Central memory CD4-positive, alpha-beta T cell (primary cell): ENCODE results near the gene HSPH1.

Source experiments
- DNase-seq: peaks from one replicate; pipeline ENCODE4 v3.0.0; 2022
- total RNA-seq, 3 experiments: gene quantifications; one replicate each; lab custom pipeline; 2026; lab: John Stamatoyannopoulos, UW

HSPH1 gene
- 111 to 739 (median 270) reads per million in 3 experiments for total RNA-seq

DNA sequence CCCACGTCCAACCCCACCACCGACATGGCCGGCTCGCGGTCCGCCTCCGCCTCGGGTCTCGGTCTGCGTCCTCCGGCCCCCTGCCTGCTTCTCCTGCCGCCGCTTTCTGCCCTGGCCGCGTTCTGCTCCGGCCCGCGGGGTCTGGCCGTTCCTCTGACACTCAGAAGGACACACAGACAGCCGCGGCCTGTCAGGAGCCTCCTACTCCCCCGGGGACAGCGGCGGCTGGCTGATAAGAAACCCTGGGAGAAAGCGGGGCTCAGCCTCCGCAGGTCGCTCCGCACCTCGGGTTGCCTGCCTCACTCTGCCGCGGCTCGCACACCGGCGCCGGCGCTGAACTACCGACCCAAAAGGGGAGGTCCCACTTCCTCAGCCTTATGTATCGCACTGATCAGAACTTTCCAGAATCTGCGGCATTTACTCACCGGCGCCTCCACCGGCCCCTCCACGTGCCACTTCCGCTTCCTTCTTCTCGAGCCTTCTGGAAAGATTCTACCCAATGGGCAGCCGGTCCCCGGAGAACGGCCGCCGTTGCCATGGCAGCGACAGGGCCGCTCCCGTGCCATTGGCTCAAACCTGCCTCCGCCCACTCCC lies at the start of gene HSPH1:
HSPH1 (minus strand) TSS at position 348 of the 594 bp plus-strand sequence; CDS start at position 26, 322 bp downstream.
- peak; percentile 99 for DNase-seq

DNA sequence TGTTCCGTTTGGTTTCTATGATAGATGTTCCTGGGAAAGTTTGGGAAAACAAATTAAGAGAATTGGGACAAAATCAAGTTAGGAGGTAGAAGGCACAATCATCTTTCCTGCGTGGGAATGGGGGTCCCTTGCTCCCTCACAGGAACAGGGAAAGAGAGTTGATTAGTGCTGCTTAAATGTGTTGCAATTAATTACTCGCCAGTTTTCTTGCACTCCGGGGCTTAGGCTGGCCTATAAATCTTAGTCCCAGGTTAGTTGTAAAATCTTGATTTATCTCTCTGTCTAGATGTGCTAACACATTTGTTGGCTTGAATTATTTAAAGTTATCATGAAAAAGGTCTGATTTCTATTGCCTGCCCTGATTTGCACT lies 48.1 kb upstream of the HSPH1 start:
- DNase-seq = no peak

DNA sequence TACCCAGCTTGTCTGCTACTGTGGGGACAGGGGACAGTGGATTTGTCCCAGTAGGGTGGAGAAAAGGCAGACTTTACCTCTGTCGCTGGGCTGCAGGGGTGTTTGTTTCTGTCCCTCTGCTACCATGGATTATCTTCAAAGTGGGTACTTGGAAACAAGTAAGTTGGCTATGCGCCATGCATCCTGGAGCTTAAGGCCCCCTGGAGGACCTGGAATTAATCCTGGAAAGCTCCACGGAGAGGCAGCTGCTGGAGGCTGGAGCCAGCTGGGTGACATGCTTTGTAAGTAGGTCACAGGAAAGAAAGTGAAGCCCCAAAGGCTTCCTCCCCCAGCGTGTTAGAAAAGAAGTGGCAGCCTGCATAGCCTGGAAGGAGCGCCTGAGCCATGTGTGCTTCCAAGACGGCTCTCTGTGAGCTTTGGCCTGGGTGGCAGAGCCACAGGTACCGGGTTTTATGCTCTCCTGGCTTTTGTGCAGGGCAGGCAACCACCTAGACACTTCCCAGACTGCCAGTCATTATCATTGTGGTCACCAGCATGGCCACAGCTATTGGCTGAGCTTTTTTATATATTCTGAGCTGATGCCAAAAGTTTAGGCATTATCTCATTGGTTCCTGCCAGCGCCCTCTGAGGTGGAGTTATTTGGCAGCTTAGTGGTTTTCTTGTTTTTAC lies 47.6 kb upstream of the HSPH1 start:
- DNase-seq = peak; percentile 25

DNA sequence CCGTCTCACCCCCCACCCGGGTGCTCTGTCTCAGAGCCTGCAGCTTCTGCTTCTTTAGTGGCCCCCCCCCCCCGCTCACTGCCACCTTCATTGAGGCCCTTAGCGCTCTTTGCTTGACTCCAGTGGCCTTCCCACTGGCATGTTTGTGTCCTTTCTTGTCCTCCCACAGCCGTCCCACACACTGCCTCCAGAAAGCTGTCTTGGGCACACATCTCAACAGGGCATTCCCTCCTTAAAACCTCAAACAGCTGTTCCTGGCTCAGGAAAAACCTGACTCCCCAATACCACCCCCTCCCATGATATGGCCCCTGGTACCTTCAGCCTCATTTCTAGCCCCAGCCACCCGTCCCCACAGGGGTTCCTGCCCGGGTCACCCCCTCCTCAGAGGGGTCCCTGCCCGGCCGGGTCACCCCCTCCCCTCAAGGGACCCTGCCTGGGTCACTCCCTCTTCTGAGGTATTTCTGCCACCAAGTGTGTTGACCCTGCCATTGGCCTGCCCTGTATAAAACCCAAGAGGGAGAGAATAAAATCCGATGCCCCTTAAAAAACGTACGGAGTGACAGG lies 46.9 kb upstream of the HSPH1 start:
- no peak for DNase-seq

DNA sequence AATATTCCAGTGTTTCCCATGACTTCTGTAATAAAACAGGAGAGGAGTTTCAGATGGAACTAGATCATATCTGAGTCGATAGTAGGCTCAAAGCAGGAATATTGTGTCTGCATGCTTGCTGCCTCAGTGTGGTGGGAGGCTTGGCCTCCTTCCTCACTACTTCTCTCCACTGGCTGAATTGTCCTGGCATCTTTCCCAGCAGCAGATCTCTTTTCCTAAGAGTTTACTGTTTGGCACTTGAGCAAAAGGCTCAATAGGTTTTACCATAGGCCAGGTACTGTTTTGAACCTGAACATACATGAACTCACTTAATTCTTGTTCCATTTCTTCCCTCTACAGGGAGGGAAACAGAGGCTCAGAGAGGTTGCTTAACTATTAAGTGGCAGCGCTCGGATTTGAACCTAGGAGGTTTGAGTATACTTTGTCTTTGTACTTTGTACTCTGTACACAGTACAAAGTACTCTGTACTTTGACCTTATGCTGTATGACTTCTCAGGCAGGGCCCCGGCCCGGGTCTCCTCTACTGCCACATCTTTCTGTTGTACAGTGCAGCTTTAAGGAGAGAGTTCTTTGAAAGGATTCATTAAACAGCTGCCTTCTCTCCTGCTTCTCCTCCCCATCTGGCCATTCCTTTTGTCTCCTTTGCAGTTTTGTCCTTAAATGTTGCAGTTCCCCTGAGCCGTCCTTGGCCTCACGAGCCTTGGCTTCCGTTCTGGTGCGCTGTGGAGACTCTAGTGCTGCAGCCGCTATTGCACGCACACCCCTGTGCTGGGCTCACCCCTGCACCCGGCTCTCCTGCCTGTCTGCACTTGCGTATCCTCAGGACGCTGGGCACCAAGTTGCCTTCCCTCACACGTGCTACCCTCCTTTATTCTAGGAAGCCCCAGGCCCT lies 46.2 kb upstream of the HSPH1 start:
- no peak for DNase-seq

DNA sequence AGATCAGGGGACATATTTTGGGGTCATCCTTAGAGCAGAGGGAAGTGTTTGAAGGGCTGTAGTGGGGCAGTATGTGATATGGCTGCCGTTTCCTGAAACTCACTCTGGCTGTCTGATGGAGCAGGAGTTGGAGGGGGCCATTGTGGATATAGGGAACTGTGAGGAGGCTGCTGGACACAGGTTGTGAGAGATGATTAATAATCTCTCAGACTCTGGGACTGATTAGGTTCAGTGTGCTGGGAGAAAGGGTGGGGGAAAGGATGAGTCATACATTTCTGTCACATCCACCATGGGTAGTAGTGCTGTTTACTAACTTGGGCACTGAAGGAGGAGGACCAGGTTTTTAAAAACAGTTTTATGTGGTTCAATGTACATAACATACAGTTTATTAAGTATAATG lies 42.9 kb upstream of the HSPH1 start:
- DNase-seq = no peak

DNA sequence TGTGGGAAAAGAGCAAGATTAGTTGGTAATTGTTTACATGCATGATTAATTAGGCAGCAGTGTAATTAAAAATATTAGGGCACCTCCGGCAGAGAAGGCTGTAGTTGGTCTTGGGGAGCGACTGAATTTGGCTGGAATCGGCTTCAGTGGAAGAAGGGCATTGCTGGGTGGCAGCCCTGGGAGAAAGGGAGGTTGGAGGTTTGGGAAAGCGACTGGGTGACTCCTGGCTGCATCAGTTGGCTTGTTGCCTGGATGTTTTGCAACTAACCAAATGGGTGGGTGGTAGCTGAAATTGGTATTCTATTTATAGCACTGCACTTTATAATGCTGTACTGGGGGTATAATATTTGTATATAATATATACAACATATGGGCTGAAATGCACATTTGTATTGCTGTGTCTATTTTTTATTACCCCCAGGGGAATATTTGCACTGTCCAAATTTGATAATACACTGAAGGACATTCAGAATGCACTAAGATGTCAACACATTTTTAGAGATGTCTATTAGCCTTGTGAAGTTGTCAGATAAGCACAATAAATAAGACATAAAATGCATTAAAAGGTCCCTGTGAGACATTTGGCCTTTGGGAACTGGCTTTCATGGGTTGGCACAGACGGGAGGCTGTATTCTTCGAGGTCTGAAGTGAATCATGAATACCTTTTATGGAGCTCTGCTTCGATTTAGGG lies 39.8 kb upstream of the HSPH1 start:
- DNase-seq = no peak

DNA sequence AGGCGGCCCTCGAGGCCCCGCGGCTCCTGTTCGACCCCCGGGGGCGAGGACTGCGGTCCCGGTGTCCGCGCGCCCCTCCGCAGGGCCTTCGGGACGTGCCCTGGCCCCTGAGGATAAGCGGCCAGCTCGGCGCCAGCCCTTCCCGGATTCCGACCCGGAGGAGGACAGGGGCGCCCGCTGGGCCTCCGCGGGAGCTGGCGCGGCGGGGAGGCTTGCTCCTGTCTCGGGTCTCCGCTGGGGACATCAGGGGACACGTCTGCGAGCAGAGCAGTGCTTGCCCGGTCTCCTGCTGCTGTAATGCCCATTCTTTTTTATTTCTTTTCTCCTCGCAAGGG lies 38.9 kb upstream of the HSPH1 start:
- DNase-seq = no peak

DNA sequence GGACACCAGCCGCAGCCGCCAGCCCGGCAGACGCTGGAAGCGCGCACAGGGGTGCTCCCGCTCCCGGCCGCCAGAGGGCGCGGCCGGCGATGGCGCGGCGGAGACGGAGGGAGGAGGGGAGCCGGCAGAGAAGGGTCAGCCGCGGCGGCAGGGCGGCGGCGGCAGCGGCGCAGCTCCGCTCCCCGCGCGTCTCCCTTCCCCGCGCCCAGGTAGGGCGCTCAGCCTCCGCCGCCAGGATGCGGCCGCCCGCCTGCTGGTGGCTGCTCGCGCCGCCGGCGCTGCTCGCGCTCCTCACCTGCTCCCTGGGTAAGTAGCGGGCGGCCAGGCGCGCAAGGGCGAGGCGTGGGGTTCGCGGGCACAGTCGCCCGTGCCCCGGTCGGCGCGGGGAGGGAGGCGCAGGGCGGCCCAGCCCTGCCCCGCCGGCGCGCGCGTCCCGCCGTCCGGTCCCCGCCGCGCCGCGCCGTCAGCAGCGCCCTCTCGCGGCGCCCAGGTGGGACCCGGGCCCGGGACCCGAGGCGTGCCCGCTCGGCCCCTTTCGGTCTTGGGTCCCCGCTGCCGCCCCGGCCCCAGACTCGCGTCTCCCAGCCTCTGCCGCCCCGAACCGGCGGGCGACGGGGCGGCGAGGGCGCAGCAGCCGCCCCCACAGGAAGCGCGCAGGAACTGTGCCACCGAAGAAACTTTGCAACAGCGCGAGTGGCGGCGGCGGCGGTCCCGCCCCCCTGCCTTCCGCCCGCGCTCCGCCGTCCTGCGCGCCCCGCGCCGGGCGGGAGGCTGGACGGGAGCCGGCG lies 38.3 kb upstream of the HSPH1 start, which contains the start of gene B3GLCT:
B3GLCT (plus strand) TSS at position 127 of the 788 bp plus-strand sequence; CDS start at position 237, 110 bp downstream.
- peak; percentile 80 for DNase-seq

DNA sequence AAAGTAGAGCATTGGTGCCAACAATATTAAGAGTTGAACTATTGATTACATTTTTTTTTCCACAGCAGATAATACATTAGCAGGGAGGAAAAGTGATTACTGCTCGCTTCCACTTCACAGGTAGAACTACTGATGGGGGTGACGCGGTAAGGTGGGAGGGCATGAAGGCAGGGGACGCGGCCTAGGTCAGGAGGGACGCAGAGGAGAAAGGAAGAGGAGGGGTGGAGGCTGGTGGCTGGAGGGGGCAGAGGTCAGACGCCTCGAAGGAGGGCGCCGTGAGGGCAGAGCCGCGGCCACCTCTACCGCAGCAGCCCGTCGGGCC lies 37.8 kb upstream of the HSPH1 start:
- no peak for DNase-seq

DNA sequence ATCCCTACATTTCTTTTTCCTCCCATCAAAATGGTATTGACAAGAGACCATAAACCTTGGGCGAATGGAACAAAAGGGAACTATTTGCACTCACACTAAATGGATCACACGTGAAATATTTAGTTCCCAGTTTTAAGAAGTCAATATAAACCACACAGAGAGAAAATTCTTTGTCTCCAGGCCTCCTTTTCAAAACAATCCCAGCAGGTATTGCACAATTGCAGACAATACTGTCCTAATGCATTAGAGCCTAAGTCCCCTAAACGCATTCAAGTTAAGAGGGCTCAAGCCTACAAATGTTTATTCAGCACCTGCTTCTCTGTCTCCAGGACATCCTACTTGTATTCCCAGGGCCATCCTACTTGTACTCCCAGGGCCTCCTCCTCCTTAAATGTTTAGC lies 36.8 kb upstream of the HSPH1 start:
- DNase-seq = no peak

DNA sequence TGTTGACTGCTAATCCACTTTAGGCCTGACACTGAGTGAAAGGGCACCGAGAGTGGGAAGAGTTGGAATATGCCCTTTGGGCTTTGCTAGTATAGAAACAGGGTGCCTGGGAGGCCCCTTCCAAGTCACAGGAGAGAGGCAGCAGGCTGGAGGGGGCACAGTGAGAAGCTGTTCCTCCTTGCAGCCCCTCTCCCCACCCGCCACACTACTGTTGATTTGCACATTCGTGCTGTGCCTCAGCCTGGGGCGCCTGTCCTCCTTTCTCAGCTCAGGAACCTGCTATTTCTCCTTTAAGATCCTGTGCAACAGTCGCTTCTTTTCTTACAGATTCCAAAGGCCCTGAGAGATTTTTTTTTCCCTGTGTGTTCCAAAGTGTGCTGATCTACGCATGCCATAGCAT lies 35.3 kb upstream of the HSPH1 start:
- no peak for DNase-seq

DNA sequence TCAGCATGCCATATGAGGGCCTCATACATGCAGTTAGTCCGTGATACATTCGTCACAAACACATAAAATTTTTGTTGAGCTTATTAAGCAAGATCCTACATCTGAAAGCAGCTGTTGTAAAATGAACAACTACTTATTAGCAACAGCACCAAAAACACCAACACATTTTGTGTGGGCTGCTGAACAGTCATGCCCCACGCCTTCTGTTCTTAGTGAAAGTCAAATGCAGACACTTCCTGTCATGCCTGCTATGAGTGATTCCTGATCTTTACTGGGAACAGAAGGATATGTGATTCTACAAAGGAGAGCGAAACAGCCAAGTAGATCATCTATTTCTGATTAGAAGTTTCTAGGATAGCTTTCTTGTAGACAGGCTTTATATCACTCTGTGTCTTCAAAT lies 33.9 kb upstream of the HSPH1 start:
- DNase-seq = no peak

DNA sequence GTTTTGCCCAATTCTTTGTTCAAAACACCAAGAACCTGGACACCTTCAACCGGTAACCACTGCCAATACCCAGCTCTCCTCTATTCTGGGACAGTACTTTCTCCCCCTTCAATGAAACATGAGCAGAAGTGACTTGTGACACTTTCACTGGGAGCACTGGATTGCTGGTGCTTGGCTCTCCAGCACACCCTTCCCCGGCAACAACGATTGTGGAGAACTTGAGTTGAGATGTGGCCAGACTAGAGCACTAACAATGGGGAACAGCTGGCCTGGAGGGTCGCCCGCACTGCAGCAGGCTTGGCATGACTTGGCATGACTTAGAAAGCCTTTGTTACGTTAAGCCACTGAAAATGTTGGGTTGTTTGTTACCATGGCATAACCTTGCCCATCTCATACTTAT lies 30.6 kb upstream of the HSPH1 start:
- DNase-seq = no peak

DNA sequence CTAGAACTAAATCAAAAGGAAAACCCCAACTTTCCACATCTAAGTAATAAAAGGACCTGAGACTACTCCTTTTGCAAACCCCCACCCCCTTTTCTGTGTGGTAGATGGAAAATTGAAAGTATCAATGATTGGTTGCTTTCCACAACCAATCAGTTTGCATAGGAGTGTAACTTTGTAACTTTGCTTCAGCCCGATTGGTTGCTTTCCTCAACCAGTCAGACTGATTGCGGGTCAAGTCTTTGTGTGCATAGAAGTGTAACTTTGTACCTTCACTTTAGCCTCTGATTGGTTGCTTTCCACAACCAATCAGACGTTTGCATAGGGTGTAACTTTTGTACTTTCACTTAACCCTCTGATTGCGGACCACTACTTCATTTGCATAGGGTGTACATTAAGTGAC lies 30.0 kb upstream of the HSPH1 start:
- no peak for DNase-seq

DNA sequence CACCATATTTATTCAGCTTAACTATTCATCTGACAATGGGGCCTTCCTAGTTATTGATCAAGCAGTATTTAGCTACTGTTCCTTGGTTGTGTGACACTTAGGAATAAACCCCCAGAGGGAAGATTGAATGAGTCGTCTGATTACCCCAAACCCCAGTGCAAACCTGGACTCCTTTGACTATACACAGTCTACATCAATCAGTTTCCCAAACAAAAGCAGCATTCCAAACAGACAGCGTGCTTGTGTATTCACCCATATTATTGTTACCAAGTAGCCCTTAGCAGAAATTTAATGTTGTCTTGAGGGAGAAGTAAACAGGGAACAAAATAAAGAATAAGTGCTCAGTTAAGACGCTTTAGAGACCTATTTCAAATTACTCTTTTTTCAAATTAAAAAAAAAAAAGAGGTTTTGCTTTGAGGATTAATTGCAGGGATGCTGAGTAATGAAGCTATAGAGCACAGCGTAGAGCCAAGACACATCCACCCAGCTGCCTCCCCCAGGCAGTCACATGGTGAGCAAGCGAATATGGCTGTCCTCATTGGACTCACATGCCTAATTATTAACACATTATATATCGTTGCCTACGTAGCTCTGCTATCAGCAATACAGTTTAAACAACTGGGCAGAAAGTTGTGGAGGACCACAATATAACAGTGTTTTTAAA lies 23.4 kb upstream of the HSPH1 start:
- DNase-seq = no peak

DNA sequence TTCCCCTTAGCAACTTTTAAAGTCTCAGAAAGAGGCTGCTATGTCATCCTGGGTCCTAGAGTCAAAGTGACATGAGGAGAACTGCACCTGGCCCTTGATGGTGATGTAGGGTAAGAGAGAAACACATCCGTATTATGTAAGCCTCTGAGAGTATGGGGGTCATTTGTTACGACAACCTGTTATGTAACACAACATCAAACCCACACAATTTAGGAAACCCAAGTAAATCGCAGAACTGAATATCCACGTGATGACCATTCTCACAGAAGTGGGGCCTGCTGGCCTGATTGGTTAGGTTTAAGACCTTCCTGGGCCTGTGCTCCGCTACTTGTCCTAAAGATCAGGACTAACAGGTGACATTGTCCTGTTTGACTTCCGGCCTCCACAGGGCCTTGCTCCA lies 22.7 kb upstream of the HSPH1 start:
- no peak for DNase-seq

DNA sequence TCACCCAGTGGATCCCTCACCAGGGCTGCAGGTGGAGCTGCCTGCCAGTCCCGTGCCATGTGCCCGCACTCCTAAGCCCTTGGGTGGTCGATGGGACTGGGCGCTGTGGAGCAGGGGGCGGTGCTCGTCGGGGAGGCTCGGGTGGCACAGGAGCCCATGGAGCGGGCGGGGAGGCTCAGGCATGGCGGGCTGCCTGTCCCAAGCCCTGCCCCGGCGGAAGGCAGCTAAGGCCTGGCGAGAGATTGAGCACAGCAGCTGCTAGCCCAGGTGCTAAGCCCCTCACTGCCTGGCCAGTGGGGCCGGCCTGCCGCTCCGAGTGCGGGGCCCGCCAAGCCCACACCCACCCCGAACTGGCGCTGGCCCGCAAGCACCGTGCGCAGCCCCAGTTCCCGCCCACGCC lies 21.3 kb upstream of the HSPH1 start:
- DNase-seq = no peak

DNA sequence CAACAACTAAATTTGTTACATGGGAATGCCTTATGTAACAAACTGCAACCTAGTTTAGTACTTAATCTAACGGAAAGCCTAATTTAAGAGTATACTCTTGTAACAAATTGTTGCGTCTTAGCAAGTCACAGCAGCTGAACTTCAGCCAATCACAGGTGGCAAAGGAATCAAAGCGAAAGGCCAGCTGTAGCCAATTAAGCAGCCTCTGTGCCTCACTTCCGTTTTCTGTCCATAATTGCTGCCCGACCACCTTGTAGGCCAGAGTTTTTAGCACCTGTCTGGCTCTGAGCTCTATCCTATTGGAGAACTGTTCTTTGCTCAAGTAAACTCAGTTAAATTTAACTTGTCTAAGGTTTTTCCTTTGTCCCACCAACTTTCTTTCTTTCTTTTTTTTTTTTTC lies 18.1 kb upstream of the HSPH1 start:
- no peak for DNase-seq

DNA sequence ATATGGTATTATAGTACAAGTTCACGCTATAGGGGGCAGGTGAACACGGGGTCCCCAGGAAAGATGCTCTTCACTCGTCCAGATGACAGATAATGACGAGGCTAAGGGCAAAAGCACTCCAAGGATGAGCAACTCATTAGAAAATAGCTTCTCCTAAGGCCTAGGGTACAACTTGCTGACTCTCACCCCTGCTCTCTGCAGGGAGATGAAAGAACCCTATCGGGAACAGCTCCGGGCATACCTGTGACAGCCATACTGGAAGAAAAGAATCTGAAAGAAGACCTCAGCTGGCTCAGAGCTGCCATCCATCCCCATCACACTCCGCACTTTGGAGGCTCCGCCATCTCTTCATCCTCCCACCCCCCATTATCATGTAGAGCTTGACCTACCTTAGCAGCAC lies 17.5 kb upstream of the HSPH1 start:
- DNase-seq = no peak

DNA sequence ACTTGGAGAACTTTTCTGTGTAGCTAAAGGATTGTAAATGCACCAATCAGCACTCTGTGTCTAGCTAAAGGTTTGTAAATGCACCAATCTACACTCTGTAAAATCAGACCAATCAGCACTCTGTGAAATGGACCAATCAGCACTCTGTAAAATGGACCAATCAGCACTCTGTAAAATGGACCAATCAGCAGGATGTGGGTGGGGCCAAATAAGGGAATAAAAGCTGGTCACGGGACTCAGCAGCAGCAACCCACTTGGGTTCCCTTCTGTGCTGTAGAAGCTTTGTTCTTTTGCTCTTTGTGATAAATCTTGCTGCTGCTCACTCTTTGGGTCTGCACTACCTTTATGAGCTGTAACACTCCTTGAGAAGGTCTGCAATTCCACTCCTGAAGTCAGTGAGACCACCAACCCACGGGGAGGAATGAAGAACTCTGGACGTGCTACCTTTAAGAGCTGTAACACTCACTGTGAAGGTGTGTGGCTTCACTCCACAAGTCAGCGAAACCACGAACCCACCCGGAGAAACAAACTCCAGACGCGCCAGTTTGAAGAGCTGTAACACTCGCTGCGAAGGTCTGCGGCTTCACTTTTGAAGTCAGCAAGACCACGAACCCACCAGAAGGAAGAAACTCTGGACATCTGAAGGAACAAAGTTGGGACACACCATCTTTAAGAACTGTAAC lies 16.2 kb upstream of the HSPH1 start:
- DNase-seq = peak; percentile 14
